ENCODE results near the gene PRR20G.

- TF ChIP-seq CTCF (IDR thresholded peaks at IDR 0.05) (no peak), POLR2A (IDR thresholded peaks at IDR 0.05) (no peak)
Measured at GRCh38 chr3:127321371-127321770, 33.5 kb upstream of the PRR20G start.
